Cardiac fibroblast (primary cell): ENCODE measurements around the gene ATP6V0D1.

Experiments
- DNase-seq, 2 donors: peaks; one replicate each; pipeline versions ENCODE4 v3.0.0 to v3.0.0-alpha.2; 2010; ENCODE audit warnings: low read depth in 2 of 2
- H3K4me3 ChIP-seq, 2 donors: replicated peaks in 1 of 2; 1 replicate in 1 of 2; 2 replicates in 1 of 2; pipeline ENCODE4 v1.5.1; 2011; ENCODE audit warnings: low read depth in 2 of 2, low read length in 2 of 2, mild to moderate bottlenecking in 2 of 2, moderate library complexity in 1 of 2
- TF ChIP-seq, protein P1 (sequence below): IDR thresholded peaks from one replicate; pipeline ENCODE4 v1.5.1; 2011; ENCODE audit warnings: low read depth, mild to moderate bottlenecking, low read length, inconsistent platforms

Gene ATP6V0D1

DNA sequence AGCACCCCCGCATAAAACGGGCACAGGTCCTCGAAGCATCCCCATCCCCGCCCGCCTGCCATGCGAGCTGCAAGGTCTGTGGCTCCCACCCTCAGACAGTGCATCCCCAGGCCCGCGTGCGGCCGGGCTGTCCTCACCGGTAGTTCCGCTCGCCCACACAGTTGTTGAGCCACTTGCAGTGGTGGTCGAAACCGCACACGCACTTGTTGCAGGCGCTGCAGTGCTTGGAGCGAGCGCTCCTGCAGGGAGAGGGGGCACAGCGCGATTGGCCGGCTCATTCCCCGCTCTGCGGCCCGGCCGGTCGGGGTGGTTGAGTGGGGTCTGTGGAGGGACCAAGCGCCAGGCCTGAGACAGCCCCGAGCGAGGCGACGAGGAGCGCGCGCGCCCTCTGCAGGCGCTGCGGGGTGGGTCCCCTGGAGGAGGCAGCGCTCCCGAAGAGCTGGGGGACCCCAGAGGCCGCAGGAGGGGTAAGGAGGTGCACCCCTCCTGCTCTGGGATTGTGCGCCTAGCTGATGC, 81.7 kb downstream of the ATP6V0D1 start:
- peak in 1 of 2 donors; percentile 23 for DNase-seq
- TF ChIP-seq, protein P1, sequence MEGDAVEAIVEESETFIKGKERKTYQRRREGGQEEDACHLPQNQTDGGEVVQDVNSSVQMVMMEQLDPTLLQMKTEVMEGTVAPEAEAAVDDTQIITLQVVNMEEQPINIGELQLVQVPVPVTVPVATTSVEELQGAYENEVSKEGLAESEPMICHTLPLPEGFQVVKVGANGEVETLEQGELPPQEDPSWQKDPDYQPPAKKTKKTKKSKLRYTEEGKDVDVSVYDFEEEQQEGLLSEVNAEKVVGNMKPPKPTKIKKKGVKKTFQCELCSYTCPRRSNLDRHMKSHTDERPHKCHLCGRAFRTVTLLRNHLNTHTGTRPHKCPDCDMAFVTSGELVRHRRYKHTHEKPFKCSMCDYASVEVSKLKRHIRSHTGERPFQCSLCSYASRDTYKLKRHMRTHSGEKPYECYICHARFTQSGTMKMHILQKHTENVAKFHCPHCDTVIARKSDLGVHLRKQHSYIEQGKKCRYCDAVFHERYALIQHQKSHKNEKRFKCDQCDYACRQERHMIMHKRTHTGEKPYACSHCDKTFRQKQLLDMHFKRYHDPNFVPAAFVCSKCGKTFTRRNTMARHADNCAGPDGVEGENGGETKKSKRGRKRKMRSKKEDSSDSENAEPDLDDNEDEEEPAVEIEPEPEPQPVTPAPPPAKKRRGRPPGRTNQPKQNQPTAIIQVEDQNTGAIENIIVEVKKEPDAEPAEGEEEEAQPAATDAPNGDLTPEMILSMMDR, result peak; percentile 71
- H3K4me3 ChIP-seq, result no peak overlapping the region

DNA sequence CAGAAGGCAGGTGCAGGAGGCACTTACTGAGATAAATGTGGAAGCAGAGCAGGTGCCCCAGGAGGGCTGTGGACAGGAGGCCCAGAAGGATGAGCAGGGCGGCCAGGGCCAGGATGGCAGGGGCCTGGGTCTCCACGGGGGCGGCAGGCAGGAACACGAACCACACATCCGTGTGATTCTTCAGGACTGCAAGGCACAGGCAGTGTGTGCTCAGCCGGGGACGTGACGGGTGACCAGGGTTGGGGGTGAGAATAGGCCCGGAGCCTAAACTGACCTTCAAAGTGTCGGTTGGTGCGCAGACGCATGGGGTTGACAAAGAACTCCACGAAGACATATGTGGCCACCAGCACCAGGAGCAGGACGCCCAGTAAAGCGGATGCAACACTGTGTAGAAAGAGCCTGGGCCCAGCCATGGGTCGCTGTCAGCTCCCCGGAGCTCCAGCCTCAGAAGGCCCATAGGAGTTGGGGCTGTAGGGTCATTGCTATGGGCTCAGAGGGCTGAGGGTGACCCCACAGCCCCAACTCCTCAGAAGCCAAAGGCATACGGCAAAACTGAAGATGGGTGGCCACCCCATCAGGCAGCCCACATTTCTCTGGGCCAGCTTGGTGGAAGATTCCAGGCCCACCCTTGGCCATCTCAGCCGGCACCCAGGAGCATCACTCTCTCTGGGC, 82.3 kb downstream of the ATP6V0D1 start:
- no peak overlapping the region for H3K4me3 ChIP-seq
- no peak for DNase-seq
- TF ChIP-seq, protein P1, result no peak

- TF ChIP-seq, protein P1, result no peak
- DNase-seq, result no peak
- no peak overlapping the region for H3K4me3 ChIP-seq
Observed at GRCh38 chr16:67397812-67398545, 83.0 kb downstream of the ATP6V0D1 start.

- DNase-seq, result no peak
- TF ChIP-seq, protein P1, result no peak
- no peak overlapping the region for H3K4me3 ChIP-seq
Observed at GRCh38 chr16:67397036-67397801, 83.7 kb downstream of the ATP6V0D1 start.

GRCh38 chr16:67396159-67397035, 84.6 kb downstream of the ATP6V0D1 start:
- TF ChIP-seq, protein P1, result no peak
- H3K4me3 ChIP-seq, result no peak overlapping the region
- peak; percentile 68 to 76 for DNase-seq
